ENCODE measurements around the gene BICC1. TPM values are rescaled to one million over a fixed set of nuclear protein-coding genes. Genes with fewer than 3 reads are reported as not detected.
A peak's percentile ranks its signal among the peaks of the same experiment; 100 is the strongest.

Gene BICC1
- polyA plus RNA-seq, 4 donors, result 72.5 to 84.9 (median 79.7) TPM

GRCh38 chr10:58514111-58514770, 1.6 kb downstream of the BICC1 start:
- DNase-seq (ENCODE audit: low read depth in 4 of 4, low spot score in 2 of 4), result no peak

DNA sequence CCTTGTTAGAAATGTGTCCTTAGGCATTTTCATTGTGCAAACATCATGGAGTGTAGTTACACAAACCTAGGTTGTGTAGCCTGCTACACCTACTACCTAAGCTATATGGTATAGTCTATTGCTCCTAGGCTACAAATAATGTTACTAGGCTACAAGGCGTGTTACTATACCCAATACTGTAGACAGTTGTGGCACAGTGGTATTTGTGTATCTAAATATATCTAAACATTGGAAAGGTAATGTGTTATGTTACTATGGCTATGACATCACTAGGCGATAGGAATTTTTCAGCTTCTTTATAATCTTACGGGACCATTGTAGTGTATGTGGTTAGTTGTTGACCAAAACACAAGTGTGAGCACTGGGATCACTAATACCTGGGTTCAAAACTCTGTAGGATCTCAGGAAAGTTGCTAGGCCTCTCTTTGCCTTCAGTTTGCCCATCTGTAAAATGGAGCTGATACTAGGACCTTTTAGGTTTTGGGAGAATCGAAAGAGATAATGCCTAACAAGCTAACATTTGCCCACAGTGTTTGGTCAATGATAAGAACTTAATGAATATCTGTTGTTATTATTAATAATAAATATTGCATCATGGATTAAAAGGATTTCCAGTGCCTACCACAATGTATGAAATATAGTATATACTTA, 2.7 kb downstream of the BICC1 start:
- DNase-seq (ENCODE audit: low read depth in 4 of 4, low spot score in 2 of 4), result no peak

GRCh38 chr10:58516119-58516518, 3.4 kb downstream of the BICC1 start:
- no peak for DNase-seq (ENCODE audit: low read depth in 4 of 4, low spot score in 2 of 4)

- no peak for DNase-seq (ENCODE audit: low read depth in 4 of 4, low spot score in 2 of 4)
Measured at GRCh38 chr10:58516671-58517070, 4.0 kb downstream of the BICC1 start.

GRCh38 chr10:58517081-58517480, 4.4 kb downstream of the BICC1 start:
- DNase-seq (ENCODE audit: low read depth in 4 of 4, low spot score in 2 of 4), result no peak

DNA sequence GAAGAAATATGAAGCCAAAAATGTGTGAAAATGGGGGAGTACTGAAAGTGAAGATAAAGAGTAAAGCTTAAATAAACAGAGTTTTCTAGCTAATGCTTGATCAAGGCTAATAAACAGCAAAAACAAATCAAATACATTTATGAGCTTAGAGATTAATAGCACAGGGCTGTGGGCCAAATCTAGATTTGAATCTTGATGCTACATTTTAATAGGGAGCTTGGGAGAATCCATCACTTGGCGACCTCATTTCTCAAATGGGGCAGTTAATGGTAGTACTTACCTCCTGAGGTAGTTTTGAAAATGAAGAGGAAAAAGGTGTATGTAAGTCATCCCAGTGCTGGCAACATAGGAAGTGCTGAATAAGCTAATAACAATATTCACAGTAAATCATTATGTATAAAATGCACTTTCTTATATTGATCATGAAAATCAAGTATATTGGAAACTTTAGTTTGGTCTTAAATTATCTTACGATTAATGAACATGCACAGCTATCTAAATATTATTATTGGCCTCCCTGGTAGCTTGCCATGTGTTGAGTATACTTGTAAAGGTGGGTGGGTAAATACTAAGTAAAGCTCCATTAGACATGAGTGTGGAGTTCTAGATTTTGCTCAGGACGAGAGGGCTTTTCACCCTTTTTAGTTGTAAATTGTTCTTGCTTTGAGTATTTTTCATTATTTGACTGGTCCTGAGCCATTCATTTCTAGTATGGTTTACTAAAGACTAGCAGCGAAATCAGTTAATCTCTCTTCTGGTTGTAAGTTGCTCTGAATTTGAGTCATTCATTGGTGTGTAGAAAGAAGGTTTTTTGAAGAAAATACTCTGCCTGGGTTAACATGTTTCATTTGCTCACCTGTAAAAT, 5.1 kb downstream of the BICC1 start:
- no peak for DNase-seq (ENCODE audit: low read depth in 4 of 4, low spot score in 2 of 4)

GRCh38 chr10:58518775-58519174, 6.1 kb downstream of the BICC1 start:
- DNase-seq (ENCODE audit: low read depth in 4 of 4, low spot score in 2 of 4), result no peak

- DNase-seq (ENCODE audit: low read depth in 4 of 4, low spot score in 2 of 4), result no peak
Measured at GRCh38 chr10:58529077-58529728, 16.5 kb downstream of the BICC1 start.

GRCh38 chr10:58531084-58531695, 18.5 kb downstream of the BICC1 start:
- no peak for DNase-seq (ENCODE audit: low read depth in 4 of 4, low spot score in 2 of 4)

- no peak for DNase-seq (ENCODE audit: low read depth in 4 of 4, low spot score in 2 of 4)
Measured at GRCh38 chr10:58535311-58535710, 22.6 kb downstream of the BICC1 start.

DNA sequence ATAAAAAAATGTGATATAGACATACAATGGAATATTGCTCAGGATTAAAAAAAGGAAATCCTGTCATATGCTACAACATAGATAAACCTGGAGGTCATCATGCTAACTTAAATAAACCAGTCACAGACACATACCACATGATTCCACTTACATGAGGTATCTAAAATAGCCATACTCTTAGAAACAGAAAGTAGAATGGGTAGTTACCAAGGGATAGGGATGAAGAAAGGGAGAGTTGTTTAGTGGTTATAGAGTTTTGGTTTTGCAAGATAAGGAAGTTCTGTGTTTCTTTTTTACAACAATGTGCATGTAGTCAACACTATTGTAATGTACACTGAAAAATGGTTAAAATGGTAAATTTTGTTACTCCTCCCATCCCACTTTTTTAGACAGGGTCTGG, 30.5 kb downstream of the BICC1 start:
- DNase-seq (ENCODE audit: low read depth in 4 of 4, low spot score in 2 of 4), result no peak

DNA sequence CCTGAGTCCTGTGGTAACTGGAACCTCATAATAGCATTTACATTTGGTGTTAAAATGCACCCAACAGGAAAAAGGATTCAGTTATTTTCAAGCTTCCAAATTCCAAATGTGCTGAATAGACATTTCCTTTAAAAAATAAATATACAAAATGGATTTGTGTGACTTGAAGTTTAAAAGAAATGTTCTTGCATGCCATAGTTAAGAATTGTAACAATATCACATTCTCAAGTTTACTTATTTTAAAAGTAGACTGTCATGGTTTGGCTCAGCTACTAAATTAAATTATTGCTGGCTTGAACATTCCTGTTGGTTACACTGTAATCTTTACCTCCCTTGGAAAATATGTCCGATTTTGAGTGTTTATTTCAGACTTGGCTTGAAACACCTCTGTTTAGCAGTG, 31.5 kb downstream of the BICC1 start:
- no peak for DNase-seq (ENCODE audit: low read depth in 4 of 4, low spot score in 2 of 4)

GRCh38 chr10:58545427-58545826, 32.8 kb downstream of the BICC1 start:
- no peak for DNase-seq (ENCODE audit: low read depth in 4 of 4, low spot score in 2 of 4)

DNA sequence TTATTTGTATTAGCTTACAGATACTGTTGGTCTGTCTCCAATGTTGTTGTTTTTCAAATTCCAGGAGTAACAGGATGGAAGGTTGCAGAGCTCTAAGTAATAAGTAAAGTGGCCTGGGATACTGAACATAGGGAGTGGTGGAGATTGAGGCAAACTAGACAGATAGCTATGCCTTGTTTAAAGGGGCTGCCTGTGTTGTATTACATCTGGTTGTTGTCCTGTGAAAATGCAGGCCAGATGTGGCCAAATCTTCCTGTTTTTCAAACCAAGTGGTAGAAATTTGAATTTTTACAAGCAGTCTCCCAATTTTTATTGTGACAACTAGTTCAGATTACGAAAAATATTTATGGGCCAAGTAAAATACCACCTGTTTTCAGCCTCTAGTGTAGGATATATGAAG, 33.5 kb downstream of the BICC1 start:
- no peak for DNase-seq (ENCODE audit: low read depth in 4 of 4, low spot score in 2 of 4)

DNA sequence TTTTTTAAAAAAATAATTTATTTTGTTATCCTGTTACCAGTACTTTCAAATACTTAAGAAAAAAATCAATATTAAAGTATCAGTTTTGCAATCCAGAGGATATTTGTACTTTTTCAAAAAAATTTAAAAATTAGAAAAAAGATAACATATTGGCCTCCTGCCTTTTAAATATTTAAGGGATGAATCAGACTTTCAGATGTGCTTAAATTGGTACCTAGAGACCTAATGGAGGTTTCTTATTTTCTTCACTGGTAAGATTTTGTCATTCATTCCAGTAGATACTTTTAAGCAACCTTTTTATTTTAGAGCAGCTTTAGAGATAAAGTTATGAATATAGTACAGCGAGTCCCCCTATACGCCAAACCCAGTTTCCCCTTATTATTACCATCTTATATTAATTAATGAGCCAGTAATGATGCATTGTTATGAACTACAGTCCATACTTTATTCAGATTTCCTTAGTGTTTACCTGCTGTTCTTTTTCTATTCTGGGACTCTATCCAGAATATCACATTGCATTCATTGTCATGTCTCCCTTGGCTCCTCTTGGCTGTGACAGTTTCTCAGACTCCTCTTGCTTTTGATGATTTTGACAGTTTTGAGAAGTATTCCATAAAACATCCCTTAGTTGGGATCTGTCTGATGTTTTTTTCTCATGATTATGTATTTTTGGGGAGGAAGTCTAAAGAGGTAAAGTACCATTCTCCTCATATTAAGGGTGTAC, 34.2 kb downstream of the BICC1 start:
- no peak for DNase-seq (ENCODE audit: low read depth in 4 of 4, low spot score in 2 of 4)

- no peak for DNase-seq (ENCODE audit: low read depth in 4 of 4, low spot score in 2 of 4)
Measured at GRCh38 chr10:58547963-58548362, 35.3 kb downstream of the BICC1 start.

GRCh38 chr10:58554316-58554715, 41.6 kb downstream of the BICC1 start:
- no peak for DNase-seq (ENCODE audit: low read depth in 4 of 4, low spot score in 2 of 4)

- peak in 1 of 4 donors; percentile 54 for DNase-seq (ENCODE audit: low read depth in 4 of 4, low spot score in 2 of 4)
Measured at GRCh38 chr10:58555170-58555929, 42.7 kb downstream of the BICC1 start.

DNA sequence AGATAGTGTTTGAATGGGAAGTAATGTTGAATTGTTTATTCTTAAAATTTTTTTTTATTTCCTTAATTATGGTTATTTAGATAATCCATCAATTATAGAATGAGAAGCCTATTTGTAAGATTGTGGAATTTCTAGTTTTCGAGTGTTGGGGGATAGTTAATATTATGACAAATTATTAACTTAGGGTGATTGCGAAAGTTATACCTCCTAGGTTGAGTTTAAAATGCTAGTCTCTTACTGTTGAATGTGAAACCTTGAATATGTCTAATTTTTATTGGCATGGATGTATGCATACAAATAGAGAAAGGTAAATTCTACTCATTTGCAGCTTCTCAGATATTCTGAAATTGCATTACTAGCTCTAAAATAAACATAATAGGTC, 43.2 kb downstream of the BICC1 start:
- no peak for DNase-seq (ENCODE audit: low read depth in 4 of 4, low spot score in 2 of 4)
